ENCODE data around the gene SLC1A2. TPM values are rescaled to one million over a fixed set of nuclear protein-coding genes. Genes with fewer than 3 reads are reported as not detected.

The SLC1A2 gene
- total RNA-seq, 1 donor from 2014 or later: 3.8 TPM

DNA sequence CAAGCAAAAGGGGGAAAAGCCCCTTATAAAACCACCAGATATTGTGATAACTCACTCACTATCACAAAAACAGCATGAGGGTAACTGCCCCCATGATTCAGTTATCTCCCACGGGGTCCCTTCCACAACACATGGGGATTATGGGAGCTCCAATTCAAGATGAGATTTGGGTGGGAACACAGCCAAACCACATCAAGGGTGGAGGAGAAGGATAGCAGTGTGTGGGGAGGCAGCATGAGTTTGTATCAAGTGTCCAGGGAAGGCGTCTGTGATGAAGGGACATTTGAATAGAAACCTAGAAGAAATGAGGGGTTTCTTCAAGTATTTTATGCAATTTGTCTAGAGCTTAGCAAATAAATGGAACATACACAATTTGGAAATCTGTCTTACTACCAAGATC lies 98.2 kb downstream of the SLC1A2 start:
- no peak for ATAC-seq
- DNase-seq (ENCODE audit: missing footprints): no peak
- intact Hi-C loops (cut with DNase I): loop anchor here (10.0 kb wide), 1 partner anchor 326 kb away; no protein-coding TSS in a partner anchor

DNA sequence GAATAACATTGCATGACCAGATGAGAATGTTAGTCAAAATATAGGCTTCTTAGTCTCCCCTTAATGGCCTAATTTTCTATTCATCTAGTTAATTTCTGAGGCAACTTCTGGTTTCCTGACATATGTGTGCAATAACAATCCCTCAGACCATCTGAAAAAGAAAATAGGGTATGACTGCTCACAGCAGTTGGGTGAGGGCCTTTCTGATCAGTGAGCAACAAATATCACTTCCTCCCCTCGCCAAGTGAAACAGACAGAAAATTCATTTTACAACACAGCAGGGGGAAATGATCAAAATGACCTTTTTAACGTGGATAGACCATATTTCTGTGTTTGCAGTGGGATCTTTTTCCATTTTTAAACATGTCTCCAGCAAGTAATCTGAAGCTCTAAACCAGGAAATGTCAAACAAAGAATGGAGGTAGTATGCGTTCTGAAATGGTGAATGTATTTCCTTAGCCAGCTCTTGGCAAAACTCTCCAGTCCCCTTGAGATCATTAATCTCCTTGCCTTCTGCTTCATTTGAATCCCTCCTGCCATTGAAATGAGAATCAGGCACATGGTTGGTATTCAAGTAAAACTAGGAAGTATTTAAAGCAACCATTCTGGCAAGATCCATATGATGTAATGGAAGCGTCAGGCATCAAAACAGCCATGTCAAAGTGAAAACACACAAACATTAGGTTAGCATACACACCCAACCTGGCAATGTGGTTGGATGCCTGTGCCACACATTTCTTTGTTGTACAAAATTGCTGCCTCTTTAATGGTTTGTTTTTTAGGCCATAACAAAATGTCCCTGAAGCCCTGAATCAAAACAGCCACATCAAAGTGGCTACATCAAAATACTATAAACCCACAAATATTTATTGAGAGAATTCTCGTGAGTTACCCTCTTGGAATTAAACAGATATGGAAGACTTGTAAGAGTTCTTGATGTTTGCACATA lies 100.1 kb downstream of the SLC1A2 start:
- intact Hi-C loops (cut with DNase I): no loop called here
- DNase-seq (ENCODE audit: missing footprints): no peak

DNA sequence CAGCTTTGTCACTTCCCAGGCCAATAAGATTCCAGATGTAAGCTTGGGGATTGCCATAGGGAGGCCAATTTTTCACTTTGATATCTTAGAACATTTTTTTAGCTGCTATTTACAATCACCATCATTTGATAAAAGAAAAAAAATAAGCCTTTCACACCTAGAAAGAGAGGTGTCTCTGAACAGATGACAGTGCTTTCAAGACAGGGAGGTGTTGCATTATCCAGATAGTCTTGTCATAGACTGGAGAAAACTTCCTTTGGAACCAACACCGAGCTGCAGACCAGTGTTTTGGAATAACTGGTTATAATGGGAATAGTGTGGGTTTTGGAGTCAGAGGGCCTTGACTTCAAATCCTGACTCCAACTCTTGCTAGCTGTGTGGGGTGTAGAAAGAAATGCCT lies 101.0 kb downstream of the SLC1A2 start:
- ATAC-seq (no peak), DNase-seq (ENCODE audit: missing footprints) (no peak)
- intact Hi-C loops (cut with DNase I): no loop called here

More for the DNA sequence above, 100.1 kb downstream of the SLC1A2 start:
- ATAC-seq: no peak

DNA sequence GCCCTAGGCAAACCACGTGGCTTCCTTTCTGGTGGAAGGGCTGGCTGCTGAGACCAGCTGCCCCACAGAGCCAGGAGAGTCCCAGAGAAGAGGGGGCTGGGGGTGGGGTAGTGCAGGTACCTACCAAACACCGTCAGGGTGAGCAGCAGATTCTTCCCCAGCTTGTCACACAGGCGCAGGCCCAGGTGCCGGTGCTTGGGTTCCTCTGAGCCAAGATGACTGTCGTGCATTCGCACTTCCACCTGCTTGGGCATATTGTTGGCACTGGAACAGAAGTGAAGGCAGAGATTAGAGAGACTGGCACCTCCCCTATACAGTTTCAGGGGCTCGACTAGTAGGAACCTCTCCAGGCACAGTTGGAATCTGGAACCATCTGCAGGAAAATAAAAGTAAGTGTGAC lies 102.1 kb downstream of the SLC1A2 start:
- no peak for DNase-seq (ENCODE audit: missing footprints)
- intact Hi-C loops (cut with DNase I): no loop called here
- no peak for ATAC-seq

DNA sequence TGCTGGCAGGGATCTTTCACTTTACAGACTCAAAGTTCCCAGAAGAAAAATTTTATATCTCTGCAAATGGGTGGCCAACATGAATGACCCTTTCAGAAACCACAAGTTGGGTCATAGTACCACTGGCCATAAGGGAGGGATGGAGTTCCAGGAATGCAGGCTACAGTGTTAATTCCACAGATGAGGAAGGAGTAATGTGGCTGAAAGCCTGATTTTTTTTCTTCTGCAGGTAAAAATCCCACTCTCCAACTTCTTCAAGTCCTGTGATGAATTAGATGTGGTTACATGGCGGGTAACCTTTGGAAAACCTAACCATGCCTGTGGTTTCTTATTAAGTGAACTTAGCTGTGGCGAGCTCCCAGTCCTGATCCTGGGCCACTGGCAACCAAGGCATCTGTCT lies 103.2 kb downstream of the SLC1A2 start:
- DNase-seq (ENCODE audit: missing footprints) (no peak), ATAC-seq (no peak)
- intact Hi-C loops (cut with DNase I): no loop called here

GRCh38 chr11:35313760-35314153 lies 105.6 kb downstream of the SLC1A2 start:
- no peak for DNase-seq (ENCODE audit: missing footprints)
- ATAC-seq: no peak
- intact Hi-C loops (cut with DNase I): no loop called here

DNA sequence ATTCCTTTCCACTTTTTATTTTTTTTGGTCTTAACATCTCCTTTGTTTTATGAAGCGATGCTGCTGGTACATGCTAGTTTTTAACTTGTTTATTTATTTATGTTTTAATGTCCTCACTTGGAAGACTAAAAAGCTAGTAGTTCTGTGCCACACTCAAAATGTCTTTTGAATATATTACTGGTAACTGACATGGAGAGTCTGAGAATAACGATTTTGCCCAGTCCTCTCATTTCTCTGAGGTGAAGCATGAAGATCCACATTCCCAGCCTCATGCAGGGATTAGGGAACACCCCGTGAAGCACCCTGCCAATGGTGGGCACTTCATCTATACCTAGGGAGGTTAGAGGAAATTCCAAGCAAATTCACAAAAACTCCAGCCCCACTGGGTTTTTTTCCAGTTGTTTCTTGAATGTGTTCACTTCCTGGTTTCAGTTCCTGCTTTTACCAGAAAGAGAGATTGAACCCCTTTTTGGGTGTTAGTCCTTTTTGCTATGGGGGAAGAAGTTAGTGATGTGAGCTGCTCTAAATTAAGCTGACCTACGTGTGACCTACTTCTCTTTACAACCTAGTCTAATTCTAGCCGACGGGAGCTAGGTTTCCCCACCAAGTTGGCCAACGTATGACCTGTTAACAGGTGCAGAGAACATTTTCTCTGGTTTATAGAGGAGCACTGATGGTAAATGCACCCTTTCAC lies 106.1 kb downstream of the SLC1A2 start:
- intact Hi-C loops (cut with DNase I): no loop called here
- no peak for ATAC-seq
- DNase-seq (ENCODE audit: missing footprints): no peak

GRCh38 chr11:35311331-35311730 lies 108.0 kb downstream of the SLC1A2 start:
- DNase-seq (ENCODE audit: missing footprints) (no peak), ATAC-seq (no peak)
- intact Hi-C loops (cut with DNase I): no loop called here

- intact Hi-C loops (cut with DNase I): no loop called here
- DNase-seq (ENCODE audit: missing footprints) (no peak), ATAC-seq (no peak)
These were observed 111.2 kb downstream of the SLC1A2 start for GRCh38 chr11:35308157-35308556.

DNA sequence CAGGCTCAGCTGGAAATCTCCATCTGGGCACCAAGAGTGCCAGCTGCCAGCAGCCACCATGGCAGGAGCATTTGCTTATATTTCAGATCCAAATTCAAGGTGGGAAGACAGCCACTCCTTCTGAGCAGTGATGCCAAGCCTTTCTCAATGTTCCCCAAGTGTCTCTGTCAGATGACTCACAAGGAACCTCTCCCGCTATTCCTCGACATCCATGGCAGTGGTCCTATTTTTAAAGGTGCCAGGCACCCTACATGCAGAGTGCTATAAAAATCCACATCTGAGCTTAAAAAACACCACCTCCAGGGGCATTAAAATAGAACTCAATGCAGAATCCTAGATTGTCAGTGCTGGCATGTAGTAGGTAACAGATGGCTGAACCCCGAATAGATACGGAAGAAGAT lies 112.1 kb downstream of the SLC1A2 start:
- ATAC-seq (no peak), DNase-seq (ENCODE audit: missing footprints) (no peak)
- intact Hi-C loops (cut with DNase I): no loop called here

- ATAC-seq: no peak
- DNase-seq (ENCODE audit: missing footprints): no peak
- intact Hi-C loops (cut with DNase I): no loop called here
These were observed 113.5 kb downstream of the SLC1A2 start for GRCh38 chr11:35305670-35306382.

DNA sequence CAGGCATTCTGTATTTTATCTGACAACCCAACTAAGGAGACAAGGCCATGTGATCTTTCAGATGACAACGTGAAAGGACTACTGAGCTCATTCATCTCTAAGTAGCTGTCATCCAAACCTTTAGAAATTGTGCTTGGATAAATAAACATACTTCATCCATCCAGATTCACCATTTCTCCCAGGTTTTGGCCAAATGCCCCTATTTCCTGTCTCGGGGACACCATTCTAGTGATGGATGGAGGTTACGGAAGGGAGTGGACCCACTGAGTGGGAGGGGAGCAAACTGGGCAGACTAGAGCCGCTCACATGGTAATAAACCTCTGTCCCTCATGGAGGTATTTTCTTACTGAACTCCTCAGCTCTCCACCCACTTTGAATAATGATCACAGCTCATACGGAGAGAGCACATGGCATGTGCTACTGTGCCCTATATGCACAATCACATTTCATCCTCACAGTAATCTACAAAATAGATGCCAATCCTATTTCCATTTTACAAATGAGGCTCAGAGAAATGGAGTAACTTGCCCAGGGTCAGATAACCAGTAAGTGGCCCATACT lies 114.4 kb downstream of the SLC1A2 start:
- ATAC-seq: no peak
- no peak for DNase-seq (ENCODE audit: missing footprints)
- intact Hi-C loops (cut with DNase I): no loop called here

GRCh38 chr11:35304386-35304775 lies 115.0 kb downstream of the SLC1A2 start:
- DNase-seq (ENCODE audit: missing footprints): no peak
- no peak for ATAC-seq
- intact Hi-C loops (cut with DNase I): no loop called here

GRCh38 chr11:35303596-35304385 lies 115.6 kb downstream of the SLC1A2 start:
- intact Hi-C loops (cut with DNase I): no loop called here
- DNase-seq (ENCODE audit: missing footprints) (no peak), ATAC-seq (peak; percentile 91)

- intact Hi-C loops (cut with DNase I): no loop called here
- ATAC-seq (no peak), DNase-seq (ENCODE audit: missing footprints) (no peak)
These were observed 117.0 kb downstream of the SLC1A2 start for GRCh38 chr11:35302398-35302797.

- DNase-seq (ENCODE audit: missing footprints) (no peak), ATAC-seq (no peak)
- intact Hi-C loops (cut with DNase I): no loop called here
These were observed 121.0 kb downstream of the SLC1A2 start for GRCh38 chr11:35298369-35298768.

DNA sequence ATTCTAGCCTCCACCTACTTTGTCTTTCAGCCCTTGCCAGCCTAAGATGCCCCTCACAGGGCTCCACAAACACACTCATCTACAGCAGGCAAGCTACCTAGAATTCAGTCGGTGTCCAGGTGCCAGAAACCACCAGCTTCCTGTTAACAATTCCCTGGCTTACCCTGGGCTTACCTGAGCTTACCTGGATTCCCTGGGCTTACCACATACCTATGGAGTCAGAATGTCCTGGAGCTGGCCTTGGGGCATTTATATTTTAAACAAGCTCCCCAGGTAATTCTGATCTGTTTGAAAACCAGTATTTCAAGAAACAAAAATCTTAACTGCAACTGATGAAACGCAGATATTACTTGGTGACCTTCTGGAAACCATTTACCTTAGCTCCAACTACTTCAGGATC lies 123.6 kb downstream of the SLC1A2 start:
- DNase-seq (ENCODE audit: missing footprints) (no peak), ATAC-seq (no peak)
- intact Hi-C loops (cut with DNase I): no loop called here

GRCh38 chr11:35293699-35294098 lies 125.7 kb downstream of the SLC1A2 start:
- intact Hi-C loops (cut with DNase I): no loop called here
- DNase-seq (ENCODE audit: missing footprints) (no peak), ATAC-seq (no peak)
